ENCODE data around the gene ARMC3.

- TF ChIP-seq CTCF (IDR thresholded peaks at IDR 0.05) (no peak), POLR2A (IDR thresholded peaks at IDR 0.05) (no peak)
Measured at GRCh38 chr10:23067337-23067736, 139.5 kb downstream of the ARMC3 start.

Data from esophagus squamous epithelium (tissue), 4 donors.